ENCODE results near the gene CLIC4.

- TF ChIP-seq, protein P1, sequence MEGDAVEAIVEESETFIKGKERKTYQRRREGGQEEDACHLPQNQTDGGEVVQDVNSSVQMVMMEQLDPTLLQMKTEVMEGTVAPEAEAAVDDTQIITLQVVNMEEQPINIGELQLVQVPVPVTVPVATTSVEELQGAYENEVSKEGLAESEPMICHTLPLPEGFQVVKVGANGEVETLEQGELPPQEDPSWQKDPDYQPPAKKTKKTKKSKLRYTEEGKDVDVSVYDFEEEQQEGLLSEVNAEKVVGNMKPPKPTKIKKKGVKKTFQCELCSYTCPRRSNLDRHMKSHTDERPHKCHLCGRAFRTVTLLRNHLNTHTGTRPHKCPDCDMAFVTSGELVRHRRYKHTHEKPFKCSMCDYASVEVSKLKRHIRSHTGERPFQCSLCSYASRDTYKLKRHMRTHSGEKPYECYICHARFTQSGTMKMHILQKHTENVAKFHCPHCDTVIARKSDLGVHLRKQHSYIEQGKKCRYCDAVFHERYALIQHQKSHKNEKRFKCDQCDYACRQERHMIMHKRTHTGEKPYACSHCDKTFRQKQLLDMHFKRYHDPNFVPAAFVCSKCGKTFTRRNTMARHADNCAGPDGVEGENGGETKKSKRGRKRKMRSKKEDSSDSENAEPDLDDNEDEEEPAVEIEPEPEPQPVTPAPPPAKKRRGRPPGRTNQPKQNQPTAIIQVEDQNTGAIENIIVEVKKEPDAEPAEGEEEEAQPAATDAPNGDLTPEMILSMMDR (IDR thresholded peaks at IDR 0.05): no peak
- TF ChIP-seq POLR2AphosphoS5 (IDR thresholded peaks at IDR 0.05): no peak
These were observed 120.3 kb downstream of the CLIC4 start for GRCh38 chr1:24865587-24865986.
